Ishikawa (cell line): Measurements from ENCODE around the gene CFL2.

Source experiments
- CEBPB ChIP-seq: IDR thresholded peaks from 2 replicates; pipeline ENCODE4 v1.6.1; 2012
- CREB1 ChIP-seq: IDR thresholded peaks from 2 replicates; pipeline ENCODE4 v1.6.1; 2012; ENCODE audit warnings: low read depth
- EGR1 ChIP-seq: IDR thresholded peaks from 2 replicates; pipeline ENCODE4 v1.6.1; 2012
- EP300 ChIP-seq: IDR thresholded peaks from 2 replicates; pipeline ENCODE4 v1.6.1; 2012; ENCODE audit warnings: borderline replicate concordance
- NFIC ChIP-seq: IDR thresholded peaks from 2 replicates; pipeline ENCODE4 v1.6.1; 2012
- TAF1 ChIP-seq: IDR thresholded peaks from 2 replicates; pipeline ENCODE4 v1.6.1; 2012; ENCODE audit warnings: low read depth, mild to moderate bottlenecking
- TCF12 ChIP-seq: IDR thresholded peaks from 2 replicates; pipeline ENCODE4 v1.6.1; 2012; ENCODE audit warnings: low read depth
- TF ChIP-seq, protein P1 (sequence below): IDR thresholded peaks from 2 replicates; pipeline ENCODE4 v1.6.1; 2012; ENCODE audit warnings: low read depth, mild to moderate bottlenecking
- TF ChIP-seq, protein P2 (sequence below): IDR thresholded peaks from 2 replicates; pipeline ENCODE4 v1.6.1; 2012

GRCh38 chr14:34684578-34684977, 29.8 kb downstream of the CFL2 start:
- TF ChIP-seq TAF1, result no peak
- no peak for TF ChIP-seq EP300
- TF ChIP-seq CEBPB, result no peak
- TF ChIP-seq, protein P1, sequence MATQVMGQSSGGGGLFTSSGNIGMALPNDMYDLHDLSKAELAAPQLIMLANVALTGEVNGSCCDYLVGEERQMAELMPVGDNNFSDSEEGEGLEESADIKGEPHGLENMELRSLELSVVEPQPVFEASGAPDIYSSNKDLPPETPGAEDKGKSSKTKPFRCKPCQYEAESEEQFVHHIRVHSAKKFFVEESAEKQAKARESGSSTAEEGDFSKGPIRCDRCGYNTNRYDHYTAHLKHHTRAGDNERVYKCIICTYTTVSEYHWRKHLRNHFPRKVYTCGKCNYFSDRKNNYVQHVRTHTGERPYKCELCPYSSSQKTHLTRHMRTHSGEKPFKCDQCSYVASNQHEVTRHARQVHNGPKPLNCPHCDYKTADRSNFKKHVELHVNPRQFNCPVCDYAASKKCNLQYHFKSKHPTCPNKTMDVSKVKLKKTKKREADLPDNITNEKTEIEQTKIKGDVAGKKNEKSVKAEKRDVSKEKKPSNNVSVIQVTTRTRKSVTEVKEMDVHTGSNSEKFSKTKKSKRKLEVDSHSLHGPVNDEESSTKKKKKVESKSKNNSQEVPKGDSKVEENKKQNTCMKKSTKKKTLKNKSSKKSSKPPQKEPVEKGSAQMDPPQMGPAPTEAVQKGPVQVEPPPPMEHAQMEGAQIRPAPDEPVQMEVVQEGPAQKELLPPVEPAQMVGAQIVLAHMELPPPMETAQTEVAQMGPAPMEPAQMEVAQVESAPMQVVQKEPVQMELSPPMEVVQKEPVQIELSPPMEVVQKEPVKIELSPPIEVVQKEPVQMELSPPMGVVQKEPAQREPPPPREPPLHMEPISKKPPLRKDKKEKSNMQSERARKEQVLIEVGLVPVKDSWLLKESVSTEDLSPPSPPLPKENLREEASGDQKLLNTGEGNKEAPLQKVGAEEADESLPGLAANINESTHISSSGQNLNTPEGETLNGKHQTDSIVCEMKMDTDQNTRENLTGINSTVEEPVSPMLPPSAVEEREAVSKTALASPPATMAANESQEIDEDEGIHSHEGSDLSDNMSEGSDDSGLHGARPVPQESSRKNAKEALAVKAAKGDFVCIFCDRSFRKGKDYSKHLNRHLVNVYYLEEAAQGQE, result no peak
- TF ChIP-seq NFIC, result no peak
- TF ChIP-seq, protein P2, sequence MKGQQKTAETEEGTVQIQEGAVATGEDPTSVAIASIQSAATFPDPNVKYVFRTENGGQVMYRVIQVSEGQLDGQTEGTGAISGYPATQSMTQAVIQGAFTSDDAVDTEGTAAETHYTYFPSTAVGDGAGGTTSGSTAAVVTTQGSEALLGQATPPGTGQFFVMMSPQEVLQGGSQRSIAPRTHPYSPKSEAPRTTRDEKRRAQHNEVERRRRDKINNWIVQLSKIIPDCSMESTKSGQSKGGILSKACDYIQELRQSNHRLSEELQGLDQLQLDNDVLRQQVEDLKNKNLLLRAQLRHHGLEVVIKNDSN, result no peak
- no peak for TF ChIP-seq CREB1
- TF ChIP-seq TCF12, result no peak
- no peak for TF ChIP-seq EGR1
